Kidney (tissue), 14 donors: Measurements from ENCODE around the gene OGFR. TPM values are rescaled to one million over a fixed set of nuclear protein-coding genes. Genes with fewer than 3 reads are reported as not detected.
"Not testable (repeated sequence)": the region's sequence is repeated elsewhere in the genome, so short reads cannot be mapped to it uniquely, and the experiment has no call there.

Experiments
- DNase-seq, 5 donors: peaks; one replicate each; pipeline ENCODE4 v3.0.0-alpha.2; 2013 to 2020
- FAIRE-seq: peaks from 2 replicates; lab custom pipeline; 2012; peaks lifted over from hg19 to GRCh38; lab: Jason Lieb, UNC
- H3K27ac ChIP-seq, 2 donors: one replicate each; pipeline ENCODE4 v1.7.0; 2013; ENCODE audit warnings: low read depth in 2 of 2, low read length in 2 of 2, inconsistent platforms in 1 of 2
- H3K27me3 ChIP-seq: one replicate; pipeline ENCODE4 v1.7.1; 2013; ENCODE audit warnings: low read length, inconsistent platforms; ENCODE audit not compliant: control insufficient read depth, insufficient read depth
- H3K36me3 ChIP-seq, 3 donors: one replicate each; pipeline versions ENCODE4 v1.7.0 to v1.7.1; 2013; ENCODE audit warnings: low read length in 3 of 3, control low read depth in 1 of 3, inconsistent platforms in 1 of 3; ENCODE audit not compliant: insufficient read depth in 3 of 3, control insufficient read depth in 2 of 3
- H3K4me1 ChIP-seq, 3 donors: one replicate each; pipeline versions ENCODE4 v1.7.0 to v1.7.1; 2013; ENCODE audit warnings: low read length in 3 of 3, inconsistent platforms in 1 of 3, low read depth in 1 of 3; ENCODE audit not compliant: control insufficient read depth in 2 of 3, insufficient read depth in 2 of 3
- H3K4me3 ChIP-seq, 3 donors: one replicate each; pipeline versions ENCODE4 v1.7.0 to v1.8.1; 2013; ENCODE audit warnings: low read length in 3 of 3, control low read depth in 1 of 3, inconsistent platforms in 1 of 3
- H3K9ac ChIP-seq, 3 donors: one replicate each; pipeline versions ENCODE4 v1.7.0 to v1.7.1; 2013; ENCODE audit warnings: low read length in 3 of 3, control low read depth in 1 of 3, inconsistent platforms in 1 of 3
- H3K9me3 ChIP-seq, 3 donors: one replicate each; pipeline versions ENCODE4 v1.7.0 to v1.7.1; 2013; ENCODE audit warnings: low read length in 3 of 3, control low read depth in 1 of 3, inconsistent platforms in 1 of 3; ENCODE audit not compliant: control insufficient read depth in 2 of 3, insufficient read depth in 1 of 3
- CTCF ChIP-seq: IDR thresholded peaks from 3 replicates; pipeline ENCODE4 v1.5.1; 2012; ENCODE audit warnings: mild to moderate bottlenecking, moderate library complexity, borderline replicate concordance; ENCODE audit not compliant: insufficient read depth; ENCODE audit errors: extremely low read depth
- intact Hi-C: fragments of 100-400 bp; cut with DNase I; formaldehyde crosslinking; loops from one replicate; pipeline ENCODE4 v1.11.1; 2022
- polyA plus RNA-seq: library from polyadenylated mRNA; stranded (reverse); fragments of 350-450 nt; fragmentation: Illumina TruSeq; extraction: RNeasy Lipid Tissue Mini Kit (QIAGEN cat#74804); gene quantifications from one replicate; pipeline ENCODE4 v1.2.3, GENCODE V29; 2014; ENCODE audit warnings: low read depth, low replicate concordance; ENCODE audit not compliant: insufficient read depth
- total RNA-seq: library from RNA; stranded (reverse); fragmentation: NEBNext Ultra II Directional; extraction: Animal tissue kit (Norgen Biotek cat#: 25700); gene quantifications from one replicate; pipeline ENCODE4 v1.2.1, GENCODE V29; 2021
- donor health status: control.
- donor health status: control.
- donor health status: control.
- donor health status: control.
- donor health status: control.
- donor health status: DM: yes; HTN: yes; CAD: no.
- donor health status: Normal renal cell carcinoma (clear cell type).

The OGFR gene
- total and polyA plus RNA-seq, 2 donors from 2014 or later = 33.7 to 46.8 TPM

GRCh38 chr20:62850333-62850974 lies 45.8 kb downstream of the OGFR start:
- no peak for TF ChIP-seq CTCF
- Histone ChIP-seq H3K9me3 (no peaks in the 10 kb centered on the region), H3K4me1 (no peaks in the 10 kb centered on the region), H3K36me3 (peaks cover 0 to 6% (median 6%) of the 10 kb centered on the region in 3 donors), H3K27me3 (no peaks in the 10 kb centered on the region), H3K9ac (no peak overlapping the region), H3K27ac (no peak overlapping the region), H3K4me3 (no peak overlapping the region)
- FAIRE-seq (no peak), DNase-seq (no peak)
- intact Hi-C loops = no loop called here

DNA sequence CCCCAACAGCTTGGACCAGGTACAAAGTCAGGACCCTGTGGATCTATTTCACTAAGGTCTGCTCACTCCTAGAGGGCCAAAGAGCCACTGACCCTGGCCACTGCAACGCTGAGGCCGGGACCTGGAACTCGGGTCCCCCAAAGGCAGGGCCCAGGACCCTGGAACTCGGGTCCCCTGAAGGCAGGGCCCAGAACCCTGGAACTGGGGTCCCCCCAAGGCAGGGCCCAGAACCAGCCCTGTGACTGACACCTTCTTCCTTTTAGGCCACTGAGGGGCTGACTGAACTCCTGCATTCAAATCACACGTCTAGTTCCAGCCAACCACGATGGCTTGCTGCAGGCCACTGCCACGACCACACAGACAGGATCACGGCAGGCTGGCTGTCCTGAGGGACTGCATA lies 47.6 kb downstream of the OGFR start:
- Histone ChIP-seq H3K4me1 (no peaks in the 10 kb centered on the region), H3K9ac (no peak overlapping the region), H3K9me3 (no peaks in the 10 kb centered on the region), H3K4me3 (no peak overlapping the region), H3K27me3 (no peaks in the 10 kb centered on the region), H3K27ac (no peak overlapping the region), H3K36me3 (peaks cover 0 to 6% (median 6%) of the 10 kb centered on the region in 3 donors)
- intact Hi-C loops = no loop called here
- DNase-seq (no peak), FAIRE-seq (no peak)
- no peak for TF ChIP-seq CTCF

DNA sequence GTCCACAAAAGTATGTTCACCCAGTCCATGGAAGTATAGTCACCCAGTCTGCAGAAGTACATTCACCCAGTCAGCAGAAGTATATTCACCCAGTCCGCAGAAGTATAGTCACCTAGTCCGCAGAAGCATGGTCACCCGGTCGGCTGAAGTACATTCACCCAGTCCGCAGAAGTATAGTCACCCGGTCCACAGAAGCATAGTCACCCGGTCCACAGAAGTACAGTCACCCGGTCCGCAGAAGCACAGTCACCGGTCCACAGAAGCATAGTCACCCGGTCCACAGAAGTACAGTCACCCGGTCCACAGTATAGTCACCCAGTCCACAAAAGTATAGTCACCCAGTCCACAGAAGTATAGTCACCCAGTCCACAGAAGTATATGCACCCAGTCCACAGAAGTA lies 48.2 kb downstream of the OGFR start:
- Histone ChIP-seq H3K27me3 (no peaks in the 10 kb centered on the region), H3K4me1 (no peaks in the 10 kb centered on the region), H3K9me3 (no peaks in the 10 kb centered on the region), H3K4me3 (no peak overlapping the region), H3K36me3 (peaks cover 0 to 6% (median 6%) of the 10 kb centered on the region in 3 donors), H3K27ac (no peak overlapping the region), H3K9ac (no peak overlapping the region)
- intact Hi-C loops = no loop called here
- FAIRE-seq = no peak
- no peak for DNase-seq
- TF ChIP-seq CTCF = no peak

- H3K27me3 ChIP-seq, H3K27ac ChIP-seq, H3K9me3 ChIP-seq, DNase-seq, FAIRE-seq, H3K9ac ChIP-seq, H3K4me3 ChIP-seq, H3K4me1 ChIP-seq, H3K36me3 ChIP-seq, intact Hi-C loops: not testable (repeated sequence)
Observed at GRCh38 chr20:62853304-62853703, 48.7 kb downstream of the OGFR start.
